Measurements from ENCODE around the gene SLC13A4.

DNA sequence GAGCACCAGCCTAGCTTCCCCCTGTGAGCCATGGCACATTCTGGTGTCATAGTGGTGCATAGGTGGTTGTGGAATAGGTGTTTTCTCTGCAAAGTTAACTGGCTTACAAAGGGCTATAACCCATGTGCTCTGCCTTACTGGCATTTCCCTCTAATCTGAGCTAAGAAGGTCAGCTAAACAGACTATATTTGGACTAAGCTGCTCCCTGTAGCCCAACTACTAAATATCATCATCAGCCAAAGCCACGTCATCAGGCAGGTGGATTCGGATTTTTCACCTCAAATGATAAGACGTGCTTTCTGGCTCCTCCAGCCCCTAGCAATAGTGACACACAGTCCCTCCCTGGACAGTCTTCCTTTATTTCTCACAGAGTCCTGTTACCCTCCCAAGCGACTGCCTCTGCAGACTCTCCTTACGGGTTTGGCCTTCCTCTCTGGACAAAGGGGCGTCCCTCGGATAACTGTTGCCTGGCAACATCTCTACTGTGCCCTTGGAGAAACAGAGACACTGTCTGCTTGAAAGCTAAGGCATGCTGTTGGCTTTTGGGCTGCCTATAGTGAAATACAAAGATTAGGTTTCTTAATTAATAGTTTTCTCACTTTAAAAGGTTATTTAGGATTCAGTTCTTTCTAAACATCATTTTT, 9.1 kb downstream of the SLC13A4 start:
- TF ChIP-seq, protein P1, sequence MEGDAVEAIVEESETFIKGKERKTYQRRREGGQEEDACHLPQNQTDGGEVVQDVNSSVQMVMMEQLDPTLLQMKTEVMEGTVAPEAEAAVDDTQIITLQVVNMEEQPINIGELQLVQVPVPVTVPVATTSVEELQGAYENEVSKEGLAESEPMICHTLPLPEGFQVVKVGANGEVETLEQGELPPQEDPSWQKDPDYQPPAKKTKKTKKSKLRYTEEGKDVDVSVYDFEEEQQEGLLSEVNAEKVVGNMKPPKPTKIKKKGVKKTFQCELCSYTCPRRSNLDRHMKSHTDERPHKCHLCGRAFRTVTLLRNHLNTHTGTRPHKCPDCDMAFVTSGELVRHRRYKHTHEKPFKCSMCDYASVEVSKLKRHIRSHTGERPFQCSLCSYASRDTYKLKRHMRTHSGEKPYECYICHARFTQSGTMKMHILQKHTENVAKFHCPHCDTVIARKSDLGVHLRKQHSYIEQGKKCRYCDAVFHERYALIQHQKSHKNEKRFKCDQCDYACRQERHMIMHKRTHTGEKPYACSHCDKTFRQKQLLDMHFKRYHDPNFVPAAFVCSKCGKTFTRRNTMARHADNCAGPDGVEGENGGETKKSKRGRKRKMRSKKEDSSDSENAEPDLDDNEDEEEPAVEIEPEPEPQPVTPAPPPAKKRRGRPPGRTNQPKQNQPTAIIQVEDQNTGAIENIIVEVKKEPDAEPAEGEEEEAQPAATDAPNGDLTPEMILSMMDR (IDR thresholded peaks at IDR 0.05; ENCODE audit: insufficient read depth, low read depth, low read length), result no peak
- TF ChIP-seq EZH2 (IDR thresholded peaks at IDR 0.05; ENCODE audit: insufficient read depth, low read length), result no peak

Measured in astrocyte (in vitro differentiated cells and primary cell).